Uterus (tissue), 2 donors: Measurements from ENCODE around the gene LPCAT3.

Experiments used
- CTCF ChIP-seq, 4 experiments: fragments of 200-600 bp in 2 of 4; fragments of 450-650 bp in 2 of 4; sonication (generic) in 2 of 4; IDR thresholded peaks; one replicate each; pipeline ENCODE4 v1.5.1; 2016 to 2019; ENCODE audit warnings: antibody characterized with exemption in 4 of 4, mild to moderate bottlenecking in 2 of 4, moderate library complexity in 1 of 4
- POLR2A ChIP-seq, 2 donors: fragments of 450-650 bp; IDR thresholded peaks; one replicate each; pipeline ENCODE4 v1.6.1; 2016; ENCODE audit warnings: antibody characterized with exemption in 2 of 2, mild to moderate bottlenecking in 1 of 2, moderate library complexity in 1 of 2

GRCh38 chr12:7023114-7023513 is 4.8 kb upstream of the LPCAT3 start:
- TF ChIP-seq CTCF (IDR thresholded peaks at IDR 0.05), result no peak
- no peak for TF ChIP-seq POLR2A (IDR thresholded peaks at IDR 0.05)
